SJSA1 (cell line): ENCODE results near the gene RPS27L. TPM values are rescaled to one million over a fixed set of nuclear protein-coding genes. Genes with fewer than 3 reads are reported as not detected.

Experiments
- DNase-seq, 2 experiments: peaks; one replicate each; pipeline ENCODE4 v3.0.0-alpha.2; 2015 to 2020; ENCODE audit warnings: low spot score in 2 of 2, low read depth in 1 of 2
- H3K27ac ChIP-seq: fragments of 250-450 bp; sonication (Bioruptor Pico); 2 replicates; pipeline ENCODE4 v1.5.1; 2020; ENCODE audit warnings: mild to moderate bottlenecking, moderate library complexity
- H3K27me3 ChIP-seq: fragments of 250-450 bp; sonication (Bioruptor Pico); replicated peaks from 2 replicates; pipeline ENCODE4 v1.5.1; 2020; ENCODE audit warnings: mild to moderate bottlenecking, moderate library complexity
- H3K36me3 ChIP-seq: fragments of 250-450 bp; sonication (Bioruptor Pico); 2 replicates; pipeline ENCODE4 v1.5.1; 2020; ENCODE audit warnings: mild to moderate bottlenecking
- H3K4me1 ChIP-seq: fragments of 250-450 bp; sonication (Bioruptor Pico); replicated peaks from 2 replicates; pipeline ENCODE4 v1.6.1; 2021; ENCODE audit warnings: mild to moderate bottlenecking
- H3K4me3 ChIP-seq: fragments of 250-450 bp; sonication (Bioruptor Pico); 2 replicates; pipeline ENCODE4 v1.5.1; 2020; ENCODE audit warnings: mild to moderate bottlenecking
- H3K9me3 ChIP-seq: fragments of 250-450 bp; sonication (Bioruptor Pico); replicated peaks from 2 replicates; pipeline ENCODE4 v1.5.1; 2020; ENCODE audit warnings: mild to moderate bottlenecking
- total RNA-seq: library from RNA; depleted of rRNA; stranded (reverse); fragments of >200 nt; shearing (Covaris generic); gene quantifications from 2 replicates; pipeline ENCODE4 v1.2.3, GENCODE V29; 2014

The RPS27L gene
- total RNA-seq, 1 experiment from 2014 or later = 148 TPM

- Histone ChIP-seq H3K9me3 (no peaks in the 10 kb centered on the region), H3K27ac (no peak overlapping the region), H3K4me3 (no peak overlapping the region), H3K27me3 (no peaks in the 10 kb centered on the region), H3K36me3 (no peaks in the 10 kb centered on the region), H3K4me1 (peaks cover 22% of the 10 kb centered on the region)
- DNase-seq = no peak
Measured at GRCh38 chr15:63176302-63176701, 19.0 kb upstream of the RPS27L start.

DNA sequence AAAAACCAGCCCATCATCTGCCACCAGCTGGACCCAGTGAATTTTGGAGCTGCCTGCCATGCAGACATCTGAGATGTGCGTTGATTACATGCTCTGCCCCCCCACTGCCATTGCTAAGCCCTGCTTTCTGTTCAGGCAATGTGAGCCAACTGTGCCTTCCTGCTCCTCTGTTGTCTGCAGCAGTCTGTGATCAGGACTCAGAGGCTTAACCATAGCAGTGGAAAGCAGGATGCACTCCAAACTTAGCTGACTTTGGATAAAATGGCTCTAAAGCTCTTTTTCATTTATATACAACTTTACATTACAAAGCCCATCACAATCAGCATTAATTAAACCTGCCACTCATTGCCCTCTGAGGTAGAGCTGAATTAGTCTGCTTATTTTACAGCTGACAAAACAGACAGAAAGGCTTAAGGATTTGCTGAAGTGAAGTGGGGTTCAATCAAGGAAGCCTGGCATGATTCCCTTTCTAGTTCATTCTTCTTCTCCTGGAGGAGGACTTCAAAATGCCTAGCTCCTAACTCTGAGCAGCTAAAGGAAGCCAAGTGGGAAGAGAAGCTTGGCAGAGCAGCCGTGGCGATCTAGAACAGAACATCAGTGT is 15.7 kb upstream of the RPS27L start:
- no peak for DNase-seq
- Histone ChIP-seq H3K36me3 (no peaks in the 10 kb centered on the region), H3K9me3 (no peaks in the 10 kb centered on the region), H3K27ac (no peak overlapping the region), H3K27me3 (no peaks in the 10 kb centered on the region), H3K4me3 (no peak overlapping the region), H3K4me1 (peaks cover 20% of the 10 kb centered on the region)

GRCh38 chr15:63172376-63172775 is 15.1 kb upstream of the RPS27L start:
- H3K36me3 ChIP-seq = no peaks in the 10 kb centered on the region
- DNase-seq = no peak
- no peaks in the 10 kb centered on the region for H3K9me3 ChIP-seq
- H3K27ac ChIP-seq = no peak overlapping the region
- peaks cover 14% of the 10 kb centered on the region for H3K4me1 ChIP-seq
- H3K27me3 ChIP-seq = no peaks in the 10 kb centered on the region
- H3K4me3 ChIP-seq = no peak overlapping the region

DNA sequence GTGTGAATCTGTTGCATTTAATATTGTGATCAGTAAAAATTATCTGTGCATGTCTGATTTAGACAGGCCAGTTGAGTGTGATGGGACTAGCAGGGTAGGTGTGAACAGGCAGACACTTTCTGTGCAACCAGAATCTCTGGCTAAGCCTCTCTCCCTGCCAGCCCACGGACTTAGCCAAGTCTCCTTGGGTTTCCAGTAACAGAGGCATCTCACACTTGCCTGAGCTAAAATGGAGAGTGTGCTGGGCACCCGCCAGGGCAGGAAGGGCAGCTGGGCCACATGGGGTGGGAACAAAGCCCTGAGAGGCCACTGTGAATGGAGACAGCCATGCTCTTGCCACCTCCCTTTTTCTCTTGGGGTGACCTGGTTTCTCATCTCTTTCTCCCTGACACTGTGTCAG is 12.5 kb upstream of the RPS27L start:
- H3K9me3 ChIP-seq = no peaks in the 10 kb centered on the region
- H3K27ac ChIP-seq = no peak overlapping the region
- no peak overlapping the region for H3K4me3 ChIP-seq
- DNase-seq = no peak
- H3K36me3 ChIP-seq = no peaks in the 10 kb centered on the region
- peaks cover 17% of the 10 kb centered on the region for H3K4me1 ChIP-seq
- H3K27me3 ChIP-seq = no peaks in the 10 kb centered on the region

DNA sequence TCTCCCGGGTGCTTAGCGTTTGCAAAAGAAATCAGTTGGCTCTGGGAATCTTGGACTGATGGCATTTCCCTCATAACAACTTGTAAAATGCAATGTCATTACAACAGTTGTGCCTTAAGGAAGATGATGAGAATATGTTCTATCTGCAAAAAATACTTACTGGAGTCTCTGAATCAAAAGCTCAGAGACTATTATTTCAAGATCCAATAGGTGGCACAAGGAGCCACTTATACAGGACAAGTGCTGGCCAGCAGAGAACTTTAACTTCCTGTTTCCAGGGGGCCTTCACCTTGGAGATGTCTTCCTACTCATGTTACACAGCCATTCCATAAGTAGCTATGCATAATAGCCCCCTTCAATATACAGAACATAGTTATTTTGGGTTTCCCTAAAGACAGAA is 8.9 kb upstream of the RPS27L start:
- peak in 1 of 2 experiments; percentile 22 for DNase-seq
- H3K9me3 ChIP-seq = no peaks in the 10 kb centered on the region
- H3K27ac ChIP-seq = peak overlapping the region; percentile 35
- no peak overlapping the region for H3K4me3 ChIP-seq
- H3K27me3 ChIP-seq = no peaks in the 10 kb centered on the region
- no peaks in the 10 kb centered on the region for H3K36me3 ChIP-seq
- H3K4me1 ChIP-seq = peaks cover 19% of the 10 kb centered on the region

GRCh38 chr15:63165166-63165859 is 8.0 kb upstream of the RPS27L start:
- peak; percentile 11 to 46 for DNase-seq
- H3K4me3 ChIP-seq = no peak overlapping the region

DNA sequence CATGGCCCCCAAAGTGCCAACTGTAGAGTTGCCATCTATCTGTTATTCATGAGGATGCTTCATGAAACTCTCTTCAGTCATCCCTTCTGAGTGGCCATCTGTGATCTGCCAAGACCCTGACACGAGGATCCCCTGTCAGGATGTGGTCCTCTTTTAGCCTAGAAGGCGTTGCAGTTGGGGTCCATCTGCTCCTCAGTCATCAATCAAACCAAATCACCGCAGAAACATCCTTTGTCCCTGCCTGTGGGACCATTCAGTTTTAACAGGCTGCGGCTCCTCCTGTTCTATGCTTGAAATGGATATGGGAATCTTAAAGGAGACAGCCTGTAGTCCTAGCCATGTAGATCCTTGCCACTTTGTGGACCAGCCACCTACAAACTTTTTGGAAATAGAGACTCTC is 5.9 kb upstream of the RPS27L start:
- peak in 1 of 2 experiments; percentile 11 for DNase-seq
- H3K27ac ChIP-seq = no peak overlapping the region
- no peaks in the 10 kb centered on the region for H3K9me3 ChIP-seq
- H3K4me3 ChIP-seq = no peak overlapping the region
- H3K27me3 ChIP-seq = no peaks in the 10 kb centered on the region
- H3K4me1 ChIP-seq = peaks cover 19% of the 10 kb centered on the region
- H3K36me3 ChIP-seq = no peaks in the 10 kb centered on the region

More at GRCh38 chr15:63165166-63165859, 8.0 kb upstream of the RPS27L start:
- Histone ChIP-seq H3K27ac (peak overlapping the region; percentile 35), H3K36me3 (no peaks in the 10 kb centered on the region), H3K27me3 (no peaks in the 10 kb centered on the region), H3K4me1 (peaks cover 19% of the 10 kb centered on the region), H3K9me3 (no peaks in the 10 kb centered on the region)

DNA sequence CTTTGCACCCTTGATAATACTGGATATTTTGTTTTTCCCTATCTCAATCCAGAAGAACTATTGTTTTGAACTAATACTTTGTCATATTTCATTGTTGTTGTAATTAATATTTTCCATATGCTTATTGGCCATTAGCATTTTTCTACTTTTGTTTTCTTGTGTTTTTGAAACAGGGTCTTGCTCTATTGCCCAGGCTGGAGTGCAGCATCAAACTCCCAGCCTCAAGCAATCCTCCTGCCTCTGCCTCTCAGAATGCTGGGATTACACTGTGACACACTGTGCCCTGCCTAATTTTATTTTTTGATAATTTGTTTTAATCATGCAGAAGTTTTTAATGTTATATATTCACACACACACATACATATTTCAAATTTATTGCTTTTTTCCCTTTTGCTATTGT is 3.4 kb upstream of the RPS27L start:
- Histone ChIP-seq H3K4me1 (peaks cover 14% of the 10 kb centered on the region), H3K27ac (no peak overlapping the region), H3K27me3 (no peaks in the 10 kb centered on the region), H3K36me3 (peaks cover 4% of the 10 kb centered on the region), H3K9me3 (no peaks in the 10 kb centered on the region), H3K4me3 (no peak overlapping the region)
- no peak for DNase-seq

- Histone ChIP-seq H3K27me3 (no peaks in the 10 kb centered on the region), H3K4me1 (peaks cover 8% of the 10 kb centered on the region), H3K9me3 (no peaks in the 10 kb centered on the region), H3K36me3 (peaks cover 26% of the 10 kb centered on the region), H3K27ac (peak overlapping the region; percentile 95), H3K4me3 (peak overlapping the region; percentile 69)
- DNase-seq = peak; percentile 83 to 86
Measured at GRCh38 chr15:63157891-63158431, 684 bp upstream of the RPS27L start.

DNA sequence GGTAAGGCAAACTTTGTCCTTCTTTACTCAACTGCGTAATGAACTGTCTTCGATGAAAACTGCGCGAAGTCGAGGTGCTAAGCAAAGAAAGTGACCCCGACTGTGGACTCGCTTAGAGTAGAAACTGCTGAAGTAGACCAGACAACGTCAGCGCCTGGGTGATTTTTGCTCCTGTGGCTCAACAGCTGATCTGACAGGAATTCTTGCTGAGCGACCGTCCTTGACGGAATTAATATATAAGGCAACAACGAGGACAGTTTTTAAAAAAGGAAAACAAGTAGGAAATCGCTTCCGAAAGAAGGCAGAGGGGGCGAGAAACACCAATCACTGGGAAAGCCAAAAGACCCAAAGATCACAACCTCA is 541 bp downstream of the RPS27L start:
- DNase-seq = peak in 1 of 2 experiments; percentile 48
- Histone ChIP-seq H3K27ac (peak overlapping the region; percentile 95), H3K27me3 (no peaks in the 10 kb centered on the region), H3K4me3 (peak overlapping the region; percentile 69), H3K9me3 (no peaks in the 10 kb centered on the region), H3K4me1 (peaks cover 8% of the 10 kb centered on the region), H3K36me3 (peaks cover 36% of the 10 kb centered on the region)

DNA sequence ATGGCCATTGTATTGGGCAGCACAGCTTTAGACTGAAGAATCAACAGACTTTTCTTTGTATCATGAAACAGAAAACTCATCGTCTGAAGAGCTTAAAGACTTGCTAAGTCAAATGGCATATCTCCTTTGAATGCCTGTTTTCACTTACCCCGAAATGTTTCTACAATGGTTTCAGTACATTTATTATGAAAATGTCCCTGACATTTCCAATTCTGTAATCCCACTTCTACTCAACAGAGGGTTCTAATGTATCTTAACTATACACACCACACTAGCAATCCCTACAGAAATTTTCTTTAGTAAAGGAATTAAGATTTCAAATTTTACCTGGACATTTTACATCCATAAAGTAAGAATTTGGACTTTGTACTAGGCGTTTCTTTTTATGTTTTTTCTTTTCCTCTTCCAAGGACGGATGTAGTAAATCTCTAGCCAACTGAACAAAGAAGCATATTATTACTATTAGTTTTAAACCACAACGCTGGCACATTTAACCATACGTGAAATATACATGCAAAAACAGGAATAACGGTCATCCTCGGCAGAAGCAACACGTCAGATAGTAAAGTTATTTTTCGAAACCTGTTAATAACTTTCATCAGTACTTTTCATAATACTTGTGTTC is 1.1 kb downstream of the RPS27L start:
- Histone ChIP-seq H3K36me3 (peaks cover 41% of the 10 kb centered on the region), H3K4me1 (peaks cover 8% of the 10 kb centered on the region), H3K9me3 (no peaks in the 10 kb centered on the region), H3K4me3 (peak overlapping the region; percentile 69), H3K27ac (peak overlapping the region; percentile 95), H3K27me3 (no peaks in the 10 kb centered on the region)
- DNase-seq = peak in 1 of 2 experiments; percentile 39

GRCh38 chr15:63155486-63155885 is 1.8 kb downstream of the RPS27L start:
- peaks cover 10% of the 10 kb centered on the region for H3K4me1 ChIP-seq
- DNase-seq = no peak
- no peak overlapping the region for H3K27ac ChIP-seq

DNA sequence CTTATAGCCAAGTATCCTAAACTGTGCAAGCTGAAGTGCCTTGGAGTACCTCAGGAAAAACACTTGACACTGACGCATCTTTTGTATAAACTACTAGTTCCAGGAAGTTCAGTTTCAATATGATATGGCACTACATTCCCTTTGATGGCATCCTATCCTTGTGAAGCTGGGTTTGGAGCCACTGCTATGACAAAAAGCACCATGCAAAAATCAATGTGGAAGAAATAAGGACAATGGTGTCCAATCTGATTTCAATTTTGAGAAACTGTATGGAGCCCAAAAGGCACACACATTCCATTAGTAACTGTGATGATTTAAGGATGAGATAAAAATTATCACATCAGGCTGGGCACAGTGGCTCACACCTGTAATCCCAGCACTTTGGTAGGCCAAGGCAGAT is 5.6 kb downstream of the RPS27L start:
- Histone ChIP-seq H3K27ac (no peak overlapping the region), H3K27me3 (no peaks in the 10 kb centered on the region), H3K4me1 (peaks cover 15% of the 10 kb centered on the region), H3K9me3 (no peaks in the 10 kb centered on the region), H3K36me3 (peaks cover 63% of the 10 kb centered on the region), H3K4me3 (no peak overlapping the region)
- no peak for DNase-seq

More at GRCh38 chr15:63155486-63155885, 1.8 kb downstream of the RPS27L start:
- H3K36me3 ChIP-seq = peaks cover 45% of the 10 kb centered on the region
- H3K27me3 ChIP-seq = no peaks in the 10 kb centered on the region
- peak overlapping the region; percentile 69; the same call in 1 of the 2 replicates for H3K4me3 ChIP-seq
- no peaks in the 10 kb centered on the region for H3K9me3 ChIP-seq

DNA sequence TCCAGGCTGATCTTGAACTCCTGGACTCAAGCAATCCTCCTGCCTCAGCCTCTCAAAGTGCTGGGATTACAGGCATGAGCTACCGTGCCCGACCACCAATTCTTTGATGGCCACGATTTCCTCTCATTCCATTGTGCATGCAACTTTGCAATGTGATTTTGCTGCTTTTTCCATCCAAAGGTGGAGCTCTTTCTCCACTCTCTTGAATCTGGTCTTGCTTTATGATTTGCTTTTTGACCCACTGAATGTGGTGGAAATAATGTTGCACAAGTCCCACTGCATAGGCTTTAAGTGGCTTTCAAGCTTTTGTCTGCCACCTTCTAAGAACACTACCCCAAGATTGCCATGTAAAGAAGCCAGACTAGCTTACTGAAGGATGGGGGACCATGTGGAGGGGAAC is 10.6 kb downstream of the RPS27L start:
- no peak for DNase-seq
- Histone ChIP-seq H3K27me3 (no peaks in the 10 kb centered on the region), H3K4me1 (peaks cover 7% of the 10 kb centered on the region; the same call in 1 of the 2 replicates), H3K27ac (no peak overlapping the region), H3K4me3 (no peak overlapping the region), H3K9me3 (no peaks in the 10 kb centered on the region), H3K36me3 (peaks cover 44% of the 10 kb centered on the region)
